ENCODE data around the gene EIF3D.

EIF3D gene

GRCh38 chr22:36505998-36506635 is 22.8 kb downstream of the EIF3D start:
- DNase-seq: no peak

- DNase-seq: no peak
Observed at GRCh38 chr22:36497910-36498665, 30.9 kb downstream of the EIF3D start.

- no peak for DNase-seq
Observed at GRCh38 chr22:36493690-36494110, 35.3 kb downstream of the EIF3D start.

- DNase-seq: no peak
Observed at GRCh38 chr22:36492109-36492508, 36.9 kb downstream of the EIF3D start.

GRCh38 chr22:36491155-36491554 is 37.8 kb downstream of the EIF3D start:
- DNase-seq: no peak

DNA sequence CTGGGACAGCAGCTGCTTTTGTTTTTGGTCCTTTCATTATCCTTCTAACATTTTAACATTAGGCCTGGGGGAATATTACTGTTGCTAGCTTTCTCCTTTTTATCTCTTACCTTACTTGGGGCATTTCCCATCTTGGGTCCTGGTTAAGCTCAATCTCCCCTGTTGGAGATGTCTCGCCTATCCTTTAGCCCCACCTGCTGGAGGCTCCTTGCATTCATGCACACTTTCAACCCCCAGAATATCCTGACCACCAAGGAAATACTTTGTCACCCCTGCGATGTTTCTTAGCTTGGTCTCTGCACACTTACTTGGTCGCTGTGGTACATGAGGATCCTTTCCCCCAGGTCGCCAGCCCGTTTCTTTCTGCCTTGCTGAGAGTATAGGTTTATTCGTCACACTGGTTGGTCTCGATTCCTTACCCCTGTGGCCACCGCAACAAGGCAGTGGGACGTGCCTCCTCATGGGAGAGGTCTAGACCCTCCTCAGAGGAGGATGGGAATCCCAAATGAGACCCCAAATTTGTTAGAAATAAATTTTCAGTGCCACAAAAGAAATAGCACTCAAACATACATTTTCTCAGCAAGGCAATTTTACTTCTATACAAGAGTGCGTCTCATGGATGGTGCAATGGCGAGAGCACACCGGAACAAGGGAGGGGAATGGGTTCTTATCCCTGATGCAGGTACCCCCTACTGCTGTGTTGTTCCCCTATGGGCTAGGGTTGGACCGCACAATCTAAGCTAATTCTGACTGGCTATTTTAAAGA is 42.2 kb downstream of the EIF3D start:
- peak; percentile 32 for DNase-seq

DNA sequence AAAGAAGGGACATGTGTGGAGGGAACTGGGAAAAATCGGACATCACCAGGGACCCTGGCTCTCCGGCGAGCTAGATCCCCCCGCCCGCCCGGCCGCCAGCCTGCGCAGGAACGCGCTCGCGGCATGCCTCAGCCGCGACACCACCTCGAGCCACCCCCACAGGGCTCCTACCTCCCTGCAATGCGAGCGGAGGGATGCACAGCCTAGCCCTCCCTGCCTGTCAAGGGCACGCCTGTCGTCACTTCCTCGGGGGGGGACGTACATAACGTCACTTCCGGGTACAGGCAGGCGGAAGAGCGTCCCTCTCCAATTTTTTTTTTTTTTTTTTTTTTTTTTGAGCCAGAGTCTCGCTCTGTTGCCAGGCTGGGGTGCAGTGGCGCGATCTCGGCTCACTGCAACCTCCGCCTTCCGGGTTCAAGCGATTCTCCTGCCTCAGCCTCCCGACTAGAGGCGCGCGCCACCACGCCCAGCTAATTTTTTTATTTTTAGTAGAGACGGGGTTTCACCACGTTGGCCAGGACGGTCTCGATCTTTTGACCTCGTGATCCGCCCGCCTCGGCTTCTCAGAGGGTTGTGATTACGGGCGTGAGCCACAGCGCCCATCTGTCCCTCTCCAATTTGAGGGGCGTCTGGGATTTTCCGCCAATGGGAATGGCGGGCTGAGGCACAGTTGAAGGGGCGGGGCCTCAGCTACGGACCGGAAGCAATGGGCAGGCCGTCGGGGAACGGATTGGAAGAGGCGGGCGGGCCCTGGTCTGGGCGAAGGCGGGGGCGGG is 47.4 kb downstream of the EIF3D start, which contains the start of gene TXN2:
TXN2 (minus strand) TSS at position 248 of the 776 bp plus-strand sequence. CDS start 803 bp downstream, outside the sequence.
- DNase-seq: peak; percentile 91

GRCh38 chr22:36480941-36481392 is 48.0 kb downstream of the EIF3D start:
- no peak for DNase-seq

DNA sequence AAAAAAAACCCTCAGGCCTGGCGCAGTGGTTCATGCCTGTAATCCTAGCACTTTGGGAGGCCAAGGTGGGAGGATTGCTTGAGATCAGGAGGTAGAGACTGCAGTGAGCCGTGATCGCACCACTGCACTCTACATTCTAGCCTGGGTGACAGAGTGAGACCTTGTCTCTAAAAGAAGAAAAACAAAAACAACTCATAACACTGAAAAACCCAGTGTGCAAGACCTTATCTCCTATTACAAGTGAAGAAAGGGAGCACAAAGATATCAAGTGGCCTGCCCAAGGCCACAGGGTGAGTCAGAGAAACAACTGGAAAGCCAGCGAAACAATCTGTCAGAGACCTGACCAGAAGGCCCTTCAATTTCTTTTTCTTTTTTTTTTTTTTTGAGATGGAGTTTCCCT is 50.0 kb downstream of the EIF3D start:
- no peak for DNase-seq

DNA sequence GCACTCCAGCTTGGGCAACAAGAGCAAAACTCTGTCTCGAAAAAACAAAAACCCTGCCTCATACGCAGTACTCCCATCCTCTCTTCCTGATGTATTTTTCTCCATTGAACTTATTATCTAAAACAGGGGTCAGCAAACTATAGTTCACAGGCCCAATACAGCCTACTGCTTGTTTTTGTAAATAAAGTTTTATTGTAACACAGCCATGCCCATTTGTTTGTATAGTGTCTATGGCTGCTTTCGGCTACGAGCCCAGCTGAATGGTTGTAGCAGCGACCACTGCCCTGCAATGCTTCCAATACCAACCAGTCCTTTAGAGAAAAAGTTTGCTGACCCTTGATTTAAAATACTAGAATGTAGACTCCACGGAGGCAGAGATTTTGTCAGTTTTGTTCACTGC is 53.6 kb downstream of the EIF3D start:
- no peak for DNase-seq

- no peak for DNase-seq
Observed at GRCh38 chr22:36472689-36473088, 56.3 kb downstream of the EIF3D start.

DNA sequence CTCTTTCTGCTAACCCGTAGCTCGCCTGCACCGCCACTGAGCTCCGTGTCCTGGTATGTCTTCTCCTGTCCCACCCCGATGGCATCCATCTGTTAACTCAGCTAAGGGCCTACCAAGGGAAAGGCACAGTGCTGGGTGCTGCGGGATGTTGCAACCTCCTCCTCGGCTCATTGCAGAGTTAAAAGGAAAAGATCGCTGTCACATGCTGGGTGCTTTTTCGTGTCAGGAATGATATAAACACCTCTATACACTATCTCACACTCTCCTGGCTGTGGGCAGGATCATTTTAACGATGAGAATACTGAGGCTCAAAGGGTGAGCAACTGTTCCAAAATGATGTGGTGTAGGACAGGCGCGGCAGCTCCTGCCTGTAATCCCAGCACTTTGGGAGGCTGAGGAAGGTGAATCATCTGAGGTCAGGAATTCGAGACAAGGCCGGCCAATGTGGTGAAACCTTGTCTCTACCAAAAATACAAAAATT is 57.6 kb downstream of the EIF3D start:
- DNase-seq: no peak

DNA sequence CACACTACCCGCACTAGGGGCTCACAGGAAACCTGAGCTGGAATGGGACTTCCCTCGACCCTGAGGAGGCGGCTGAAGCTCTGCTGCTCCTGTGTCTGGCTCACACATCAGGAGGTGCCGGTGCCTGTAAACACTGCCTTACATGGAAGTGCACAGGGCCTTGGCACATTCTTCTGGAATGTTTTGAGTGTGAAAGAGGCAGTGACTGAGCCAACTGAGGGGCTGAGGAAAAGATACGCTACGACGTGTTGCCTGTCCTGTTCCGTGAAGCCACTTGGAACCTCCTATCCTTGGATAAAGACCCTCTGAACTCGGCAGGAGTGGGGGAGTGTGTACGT is 58.0 kb downstream of the EIF3D start:
- no peak for DNase-seq

DNA sequence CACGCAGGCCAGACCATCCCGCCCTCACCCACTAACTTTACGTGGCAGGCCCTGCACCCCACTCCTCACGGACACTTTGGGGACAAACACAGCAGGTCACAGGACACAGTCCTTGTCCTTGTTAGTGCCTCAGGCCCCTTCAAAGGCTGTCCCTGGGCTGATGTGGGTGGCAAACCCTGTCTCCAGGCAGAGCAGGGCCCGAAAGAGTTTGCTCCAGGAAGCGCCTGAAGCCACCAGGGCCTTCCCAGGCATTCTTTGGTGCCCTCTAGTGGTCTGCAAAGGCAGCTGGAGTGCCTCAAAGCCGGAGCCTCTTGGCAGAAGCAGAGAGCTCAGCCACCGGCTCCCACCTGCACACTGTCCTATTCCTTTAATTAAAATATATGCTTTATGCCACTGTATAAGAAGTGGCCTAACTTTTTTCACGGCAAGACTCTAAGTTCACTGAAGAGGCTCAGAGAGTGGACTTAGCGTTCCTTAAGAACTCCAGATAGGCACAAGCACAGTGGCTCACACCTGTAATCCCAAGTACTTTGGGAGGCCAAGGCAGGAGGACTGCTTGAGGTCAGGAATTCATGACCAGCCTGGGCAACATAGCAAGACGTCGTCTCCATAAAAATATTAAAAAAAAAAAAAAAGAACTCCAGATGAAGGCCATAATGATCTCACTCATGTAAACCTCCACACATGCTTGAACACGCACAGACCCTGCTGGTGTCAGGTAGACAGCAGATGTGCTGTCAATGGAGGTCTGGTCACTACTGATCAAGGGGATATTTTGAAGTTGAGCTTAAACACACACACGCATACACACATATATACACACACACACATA is 58.6 kb downstream of the EIF3D start:
- DNase-seq: peak; percentile 76

DNA sequence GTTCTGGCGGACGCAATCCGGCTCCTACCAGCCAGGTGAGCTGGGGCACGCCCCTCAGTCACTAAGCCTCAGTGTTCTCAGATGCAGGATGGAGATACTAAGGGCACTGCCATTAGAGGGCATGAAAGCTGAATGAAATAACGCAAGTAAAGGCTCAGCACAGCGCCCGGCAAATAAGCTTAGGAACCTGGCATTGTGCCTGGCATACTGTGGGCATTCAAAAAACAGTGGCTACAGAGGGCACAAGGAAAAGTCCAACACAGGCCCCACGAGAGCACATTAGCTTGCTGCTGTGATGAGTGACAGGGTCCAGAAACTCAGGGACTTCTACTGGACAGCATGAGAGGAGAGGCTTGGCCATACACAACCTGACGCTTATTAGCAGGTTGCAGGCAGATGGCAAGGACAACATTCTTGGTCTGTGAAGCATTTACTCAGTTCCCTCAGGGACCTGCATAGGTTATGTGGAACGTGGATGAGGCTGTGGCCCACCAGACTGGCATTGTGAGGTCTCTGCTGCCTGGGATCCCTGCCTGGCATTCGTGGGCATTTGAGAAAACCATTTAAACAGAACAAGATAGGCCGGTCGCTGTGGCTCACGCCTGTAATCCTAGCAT is 59.8 kb downstream of the EIF3D start:
- DNase-seq: no peak

DNA sequence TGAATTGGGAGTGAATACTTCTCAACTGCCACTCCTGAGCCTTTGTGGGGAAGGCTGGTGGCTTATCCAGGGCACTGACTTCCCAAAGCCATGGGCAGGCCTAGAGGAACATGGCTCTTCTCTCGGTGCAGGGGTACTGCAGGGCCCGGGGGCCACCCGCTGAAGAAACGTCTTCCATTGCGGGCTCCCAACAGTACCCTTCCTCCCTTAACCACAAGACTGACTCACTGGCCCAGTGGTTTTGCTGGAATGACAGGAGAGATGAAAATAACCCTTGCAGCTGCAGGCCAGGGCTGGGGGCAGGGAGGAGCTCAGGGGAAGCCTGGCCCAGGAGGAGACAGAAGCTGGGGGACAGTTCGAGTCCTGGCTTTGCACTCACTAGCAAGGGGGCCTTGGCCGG is 61.0 kb downstream of the EIF3D start:
- no peak for DNase-seq

- DNase-seq: no peak
Observed at GRCh38 chr22:36467042-36467810, 61.7 kb downstream of the EIF3D start.

- DNase-seq: no peak
Observed at GRCh38 chr22:36466258-36466657, 62.7 kb downstream of the EIF3D start.

- DNase-seq: peak; percentile 79
Observed at GRCh38 chr22:36465232-36466021, 63.5 kb downstream of the EIF3D start.

Measured in DMS53 (cell line).